Measurements from ENCODE around the gene CACNA2D4. TPM values are rescaled to one million over a fixed set of nuclear protein-coding genes. Genes with fewer than 3 reads are reported as not detected.

Gene CACNA2D4
- total RNA-seq, 1 experiment from 2014 or later = not detected

DNA sequence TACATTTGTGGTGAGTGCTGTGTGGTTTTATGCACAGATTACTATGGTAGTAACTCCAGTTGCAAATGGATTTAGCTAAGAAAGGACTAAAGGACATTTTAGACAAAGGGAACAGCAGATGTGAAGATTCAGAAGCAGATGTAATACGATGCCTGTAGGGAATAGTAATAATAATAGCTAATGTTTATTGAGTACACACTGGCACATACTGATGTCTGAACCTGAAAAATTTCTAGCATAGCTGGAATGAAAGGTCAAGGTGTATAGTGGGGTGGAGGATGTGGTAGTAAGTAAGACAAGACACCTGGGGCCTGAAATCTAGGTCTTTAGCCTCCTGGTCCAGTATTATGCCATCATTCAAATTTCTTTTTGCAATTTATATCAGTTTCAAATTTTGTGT, 152.3 kb downstream of the CACNA2D4 start:
- H3K4me1 ChIP-seq (ENCODE audit: insufficient read depth, low read length) = peaks cover 32% of the 10 kb centered on the region
- no peaks in the 10 kb centered on the region for H3F3A ChIP-seq (ENCODE audit: low read length, unreplicated experiment)
- peaks cover 49% of the 10 kb centered on the region for H3K79me2 ChIP-seq (ENCODE audit: low read length)
- H3K9me2 ChIP-seq (replicated peaks; ENCODE audit: low read length) = no peaks in the 10 kb centered on the region
- no TSS peak for BruUV-seq (replicated peaks)
- TF ChIP-seq EZH2 (IDR thresholded peaks at IDR 0.05; ENCODE audit: low read length, unreplicated experiment) = no peak
- TF ChIP-seq EZH2phosphoT487 (IDR thresholded peaks at IDR 0.05; ENCODE audit: borderline replicate concordance, low read length) = no peak
- TF ChIP-seq, protein P1, sequence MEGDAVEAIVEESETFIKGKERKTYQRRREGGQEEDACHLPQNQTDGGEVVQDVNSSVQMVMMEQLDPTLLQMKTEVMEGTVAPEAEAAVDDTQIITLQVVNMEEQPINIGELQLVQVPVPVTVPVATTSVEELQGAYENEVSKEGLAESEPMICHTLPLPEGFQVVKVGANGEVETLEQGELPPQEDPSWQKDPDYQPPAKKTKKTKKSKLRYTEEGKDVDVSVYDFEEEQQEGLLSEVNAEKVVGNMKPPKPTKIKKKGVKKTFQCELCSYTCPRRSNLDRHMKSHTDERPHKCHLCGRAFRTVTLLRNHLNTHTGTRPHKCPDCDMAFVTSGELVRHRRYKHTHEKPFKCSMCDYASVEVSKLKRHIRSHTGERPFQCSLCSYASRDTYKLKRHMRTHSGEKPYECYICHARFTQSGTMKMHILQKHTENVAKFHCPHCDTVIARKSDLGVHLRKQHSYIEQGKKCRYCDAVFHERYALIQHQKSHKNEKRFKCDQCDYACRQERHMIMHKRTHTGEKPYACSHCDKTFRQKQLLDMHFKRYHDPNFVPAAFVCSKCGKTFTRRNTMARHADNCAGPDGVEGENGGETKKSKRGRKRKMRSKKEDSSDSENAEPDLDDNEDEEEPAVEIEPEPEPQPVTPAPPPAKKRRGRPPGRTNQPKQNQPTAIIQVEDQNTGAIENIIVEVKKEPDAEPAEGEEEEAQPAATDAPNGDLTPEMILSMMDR (conservative IDR thresholded peaks at IDR 0.05; ENCODE audit: low read depth, low read length) = no peak
- intact Hi-C loops (cut with micrococcal nuclease) = no loop called here
- ChIA-PET POLR2A (ENCODE audit: unreplicated experiment) (no interaction called here), CTCF (no interaction called here)
- no peaks in the 10 kb centered on the region for H3K27me3 ChIP-seq (ENCODE audit: low read length)
- no peak overlapping the region for H3K9ac ChIP-seq (ENCODE audit: low read length)
- no peaks in the 10 kb centered on the region for H4K20me1 ChIP-seq (ENCODE audit: low read length)
- DNase-seq (no peak), ATAC-seq (no peak)
- H3K27ac ChIP-seq (ENCODE audit: low read length) = no peak overlapping the region
- H3K4me2 ChIP-seq (ENCODE audit: low read length) = no peak overlapping the region
- H2AFZ ChIP-seq (ENCODE audit: low read length) = no peak overlapping the region
- H3K9me3 ChIP-seq (ENCODE audit: low read length) = no peaks in the 10 kb centered on the region
- H3K36me3 ChIP-seq (ENCODE audit: low read depth, low read length) = no peaks in the 10 kb centered on the region
- H3K4me3 ChIP-seq (ENCODE audit: low read length) = no peak overlapping the region

DNA sequence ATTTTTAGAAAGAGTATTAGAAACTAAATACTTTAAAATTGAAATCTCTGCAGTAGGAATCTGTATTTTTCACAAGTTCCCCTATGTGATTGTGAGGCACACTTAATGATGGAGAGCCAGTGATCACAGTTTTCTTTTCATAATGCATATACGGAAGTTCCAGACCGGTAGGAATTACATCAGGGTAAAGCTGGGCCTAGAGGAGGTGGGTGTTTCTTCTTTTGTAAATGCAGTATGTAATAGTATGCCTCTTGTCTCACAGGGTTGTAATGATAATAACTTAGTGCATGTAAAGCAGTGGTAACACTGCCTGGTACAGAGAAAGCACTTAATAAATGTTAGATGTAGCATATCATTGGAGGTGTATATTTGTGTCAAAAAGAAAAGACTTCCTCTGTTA, 155.3 kb downstream of the CACNA2D4 start:
- ChIA-PET CTCF (no interaction called here), POLR2A (ENCODE audit: unreplicated experiment) (no interaction called here)
- DNase-seq (no peak), ATAC-seq (no peak)
- Histone ChIP-seq H3K9ac (ENCODE audit: low read length) (no peak overlapping the region), H3K36me3 (ENCODE audit: low read depth, low read length) (no peaks in the 10 kb centered on the region), H3K27me3 (ENCODE audit: low read length) (no peaks in the 10 kb centered on the region), H2AFZ (ENCODE audit: low read length) (no peak overlapping the region), H3K9me2 (replicated peaks; ENCODE audit: low read length) (no peaks in the 10 kb centered on the region), H3K27ac (ENCODE audit: low read length) (no peak overlapping the region), H3K79me2 (ENCODE audit: low read length) (peaks cover 30% of the 10 kb centered on the region; the same call in 1 of the 2 replicates), H3K4me2 (ENCODE audit: low read length) (no peak overlapping the region), H3K9me3 (ENCODE audit: low read length) (no peaks in the 10 kb centered on the region), H3K4me1 (ENCODE audit: insufficient read depth, low read length) (peaks cover 16% of the 10 kb centered on the region), H3K4me3 (ENCODE audit: low read length) (no peak overlapping the region), H3F3A (ENCODE audit: low read length, unreplicated experiment) (no peaks in the 10 kb centered on the region), H4K20me1 (ENCODE audit: low read length) (no peaks in the 10 kb centered on the region)
- intact Hi-C loops (cut with micrococcal nuclease) = no loop called here
- no peak for TF ChIP-seq EZH2 (IDR thresholded peaks at IDR 0.05; ENCODE audit: low read length, unreplicated experiment)
- TF ChIP-seq EZH2phosphoT487 (IDR thresholded peaks at IDR 0.05; ENCODE audit: borderline replicate concordance, low read length) = no peak
- TF ChIP-seq, protein P1 (conservative IDR thresholded peaks at IDR 0.05; ENCODE audit: low read depth, low read length) = no peak
- no TSS peak for BruUV-seq (replicated peaks)

DNA sequence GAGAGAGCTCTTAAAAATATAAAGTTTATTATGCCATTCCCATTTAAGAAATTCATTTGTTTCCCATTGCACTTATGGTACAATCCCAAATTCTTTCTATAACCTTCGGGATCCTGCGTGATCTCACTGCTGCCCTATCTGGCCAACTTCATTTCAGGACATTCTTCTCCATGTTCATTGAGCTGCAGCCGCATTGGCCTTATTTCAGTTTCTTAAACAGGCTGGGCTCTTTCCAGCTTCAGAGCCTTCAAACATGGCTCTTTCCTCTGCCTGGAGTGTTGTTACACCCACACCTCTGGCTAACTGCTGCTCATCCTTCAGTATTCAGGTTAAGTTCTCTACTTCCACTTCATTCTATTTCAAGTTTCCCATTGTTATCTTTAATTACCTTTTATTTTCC, 156.6 kb downstream of the CACNA2D4 start:
- ATAC-seq = no peak
- no peak overlapping the region for H3K27ac ChIP-seq (ENCODE audit: low read length)
- ChIA-PET CTCF (no interaction called here), POLR2A (ENCODE audit: unreplicated experiment) (no interaction called here)
- peaks cover 19% of the 10 kb centered on the region; the same call in 1 of the 2 replicates for H3K79me2 ChIP-seq (ENCODE audit: low read length)
- H3K4me3 ChIP-seq (ENCODE audit: low read length) = no peak overlapping the region
- no peak overlapping the region for H2AFZ ChIP-seq (ENCODE audit: low read length)
- H3F3A ChIP-seq (ENCODE audit: low read length, unreplicated experiment) = no peaks in the 10 kb centered on the region
- no TSS peak for BruUV-seq (replicated peaks)
- H3K27me3 ChIP-seq (ENCODE audit: low read length) = no peaks in the 10 kb centered on the region
- no peaks in the 10 kb centered on the region for H3K36me3 ChIP-seq (ENCODE audit: low read depth, low read length)
- DNase-seq = no peak
- intact Hi-C loops (cut with micrococcal nuclease) = no loop called here
- H4K20me1 ChIP-seq (ENCODE audit: low read length) = no peaks in the 10 kb centered on the region
- no peak overlapping the region for H3K9ac ChIP-seq (ENCODE audit: low read length)
- no peaks in the 10 kb centered on the region for H3K9me3 ChIP-seq (ENCODE audit: low read length)
- no peaks in the 10 kb centered on the region for H3K9me2 ChIP-seq (replicated peaks; ENCODE audit: low read length)
- H3K4me1 ChIP-seq (ENCODE audit: insufficient read depth, low read length) = peaks cover 10% of the 10 kb centered on the region
- H3K4me2 ChIP-seq (ENCODE audit: low read length) = no peak overlapping the region
- TF ChIP-seq, protein P1 (conservative IDR thresholded peaks at IDR 0.05; ENCODE audit: low read depth, low read length) = no peak
